Skin epidermis (tissue), 12 donors: ENCODE data around the gene RTN4.
A peak's percentile ranks its signal among the peaks of the same experiment; 100 is the strongest.

Experiments used
- H3K27ac ChIP-seq, 21 experiments: fragments of 200-600 bp; sonication (generic) in 11 of 21; one replicate each; pipeline ENCODE4 v1.5.0; 2020; ENCODE audit warnings: mild to moderate bottlenecking in 3 of 21, inconsistent platforms in 2 of 21, moderate library complexity in 2 of 21
- H3K4me3 ChIP-seq, 7 experiments: fragments of 200-600 bp; sonication (generic) in 2 of 7; one replicate each; pipeline ENCODE4 v1.5.0; 2020; ENCODE audit warnings: inconsistent platforms in 2 of 7, mild to moderate bottlenecking in 2 of 7, moderate library complexity in 1 of 7

RTN4 gene

DNA sequence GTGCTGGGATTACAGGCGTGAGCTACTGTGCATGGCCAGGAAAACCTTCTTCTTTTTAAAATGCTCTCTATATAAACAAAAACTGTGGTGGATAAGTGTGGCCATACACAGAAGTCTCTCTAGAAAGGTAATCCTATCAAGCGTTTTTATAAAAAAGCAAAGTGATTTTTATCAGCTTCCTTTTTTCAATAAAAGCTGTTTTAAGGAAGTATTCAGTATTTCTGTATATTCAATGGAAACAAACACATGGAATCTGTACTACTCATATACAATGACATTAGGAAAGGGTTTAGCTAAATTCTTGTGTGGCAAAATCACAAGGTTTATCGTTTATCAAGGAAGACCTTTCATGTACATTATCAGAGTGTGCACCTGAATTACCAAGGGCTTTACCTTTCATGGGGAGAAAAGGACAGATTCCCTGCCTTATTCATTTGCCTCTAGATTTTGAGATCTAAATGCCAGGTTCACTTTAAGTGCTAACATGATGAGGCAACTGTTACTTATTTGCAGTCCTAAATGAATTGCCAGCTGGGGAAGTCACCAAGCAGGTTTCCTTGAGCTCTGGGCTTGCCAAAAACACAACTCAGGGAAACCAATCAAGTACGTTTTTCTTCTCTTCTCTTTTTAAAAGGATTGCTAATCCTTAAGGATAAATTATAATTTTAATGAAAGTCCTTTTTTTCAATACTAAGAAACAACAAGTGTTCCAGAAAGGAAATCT lies 70.8 kb downstream of the RTN4 start:
- Histone ChIP-seq H3K4me3 (no peak overlapping the region), H3K27ac (peak overlapping the region in 5 of 21 experiments; percentile 1 to 68 (median 5))

DNA sequence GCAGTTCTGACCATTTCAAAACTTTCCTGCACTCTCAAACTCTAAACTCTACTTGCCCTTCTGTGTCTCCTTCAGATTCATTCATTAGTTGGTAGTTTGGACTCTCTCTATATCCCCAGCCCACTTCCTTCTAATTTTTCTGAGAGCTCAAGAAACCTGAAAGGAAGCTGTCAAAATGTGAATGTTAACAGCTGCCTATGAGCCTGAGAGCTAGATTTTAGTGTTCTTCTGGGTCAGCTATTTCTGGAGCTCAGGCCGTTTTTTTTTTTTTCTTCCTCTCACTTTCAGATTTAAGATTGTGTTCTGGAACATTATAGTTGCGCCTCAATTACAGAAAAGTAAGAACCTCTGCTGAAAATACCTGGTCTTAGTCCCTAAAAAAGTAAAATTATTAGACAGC lies 73.1 kb downstream of the RTN4 start:
- H3K27ac ChIP-seq = peak overlapping the region in 1 of 21 experiments; percentile 10

DNA sequence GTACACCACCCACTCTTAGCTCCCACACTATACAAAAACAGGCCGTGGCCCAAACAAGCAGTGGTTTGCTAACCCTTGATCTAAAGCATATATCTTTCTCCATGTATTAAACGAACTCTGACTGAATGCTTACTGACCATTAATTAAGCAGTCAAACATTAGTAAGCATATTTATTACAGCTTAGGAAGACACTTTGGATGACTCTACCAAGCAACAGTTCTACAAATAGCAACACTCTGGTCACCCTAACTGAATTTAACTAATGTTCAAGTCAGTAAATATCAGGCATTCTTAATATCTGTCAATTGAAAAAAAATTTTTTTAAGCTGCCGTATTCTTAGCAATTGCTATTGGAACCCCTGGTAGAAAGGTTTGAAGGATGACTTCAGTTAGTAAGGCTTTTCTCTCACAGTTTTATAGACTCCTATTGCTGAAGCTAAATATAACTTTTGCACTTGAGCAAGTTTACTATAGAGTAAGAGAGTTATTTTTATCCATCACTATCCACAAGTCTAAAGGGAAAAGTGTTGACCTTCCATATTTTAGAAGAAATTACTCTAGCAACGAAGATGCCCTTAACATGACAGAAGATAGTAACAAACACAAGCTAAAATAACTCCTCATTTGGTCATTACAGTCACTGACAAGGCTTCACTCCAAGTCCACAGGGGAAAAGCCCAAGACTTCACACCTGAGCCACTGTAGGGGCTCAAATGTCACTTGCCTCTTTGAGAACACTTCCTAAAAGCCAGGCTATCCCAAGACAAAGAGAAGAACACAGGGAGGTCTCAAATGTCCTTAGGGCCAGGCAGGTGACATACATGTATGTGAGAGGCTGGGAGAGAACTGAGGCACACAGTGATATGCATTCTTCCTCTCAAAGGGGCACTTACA lies 74.4 kb downstream of the RTN4 start:
- H3K27ac ChIP-seq = no peak overlapping the region
- H3K4me3 ChIP-seq = no peak overlapping the region

More for the DNA sequence above, 73.1 kb downstream of the RTN4 start:
- H3K4me3 ChIP-seq = no peak overlapping the region

DNA sequence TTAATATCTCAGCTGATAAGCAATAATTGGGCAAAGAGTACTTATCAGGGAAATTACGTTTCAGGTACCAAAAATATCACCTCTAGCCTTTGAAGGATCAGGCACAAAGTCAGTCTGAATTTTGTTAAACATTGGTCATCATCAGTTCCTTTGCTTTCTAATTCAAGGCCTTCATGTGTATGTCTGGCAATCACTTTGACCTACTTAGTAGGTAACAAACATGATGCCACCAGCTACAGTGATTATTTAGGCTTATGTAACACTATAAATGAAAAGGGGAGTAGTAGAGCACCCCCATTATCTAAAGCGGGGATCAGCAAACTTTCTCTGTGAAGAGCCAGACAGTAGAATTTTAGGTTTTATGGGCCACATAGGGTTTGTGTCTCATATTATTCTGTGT lies 75.1 kb downstream of the RTN4 start:
- H3K4me3 ChIP-seq = no peak overlapping the region
- H3K27ac ChIP-seq = no peak overlapping the region

DNA sequence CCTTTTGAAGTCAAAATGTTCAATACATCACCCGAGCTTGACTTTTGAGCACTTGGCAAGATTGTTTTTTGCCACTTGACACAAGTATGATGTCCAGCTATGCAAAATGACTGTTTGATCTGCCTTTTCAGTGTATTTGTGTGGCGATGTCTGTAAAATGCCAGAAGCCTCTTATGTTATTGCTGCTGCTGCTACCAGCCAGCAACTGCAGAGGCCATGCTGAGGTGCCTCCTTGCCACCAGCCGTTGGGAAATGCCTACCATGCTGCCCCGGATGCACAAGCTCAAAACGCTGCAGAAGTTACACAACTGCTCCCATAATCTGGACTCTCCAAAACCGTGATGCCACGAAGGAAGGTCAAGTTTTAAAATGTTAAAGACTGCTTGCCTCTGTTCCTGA lies 80.3 kb downstream of the RTN4 start:
- H3K27ac ChIP-seq = no peak overlapping the region

DNA sequence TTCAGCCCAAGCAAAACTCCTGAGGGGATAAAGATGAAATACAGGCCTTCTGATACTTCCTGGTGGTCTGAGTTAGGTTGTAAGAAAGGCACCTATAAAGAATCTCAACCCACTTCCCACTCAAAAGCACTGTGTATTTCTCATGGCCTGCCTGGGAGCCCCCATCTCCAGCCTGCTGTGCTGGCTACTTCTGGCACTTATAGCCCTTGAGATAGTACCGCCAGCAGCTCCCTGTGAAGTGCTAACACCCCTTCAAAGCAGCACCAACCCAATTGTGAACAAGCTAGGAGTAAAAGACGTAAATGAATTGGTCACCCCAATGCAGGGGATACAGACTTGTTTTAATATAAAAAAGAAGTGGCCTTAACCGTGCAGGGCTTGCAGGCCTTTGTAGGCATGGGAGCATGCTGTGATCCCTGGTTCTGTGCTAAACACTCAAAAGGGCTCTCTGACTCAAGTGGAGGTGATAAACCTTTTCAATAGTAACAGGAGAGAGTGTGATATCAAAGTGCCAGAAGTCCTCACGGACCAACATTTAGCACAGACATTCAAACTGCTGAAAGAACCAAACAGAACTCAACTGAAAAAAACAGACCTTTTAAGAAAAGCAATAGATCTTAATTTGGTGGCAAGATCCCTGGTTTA lies 80.8 kb downstream of the RTN4 start:
- Histone ChIP-seq H3K4me3 (no peak overlapping the region), H3K27ac (no peak overlapping the region)

More for the DNA sequence above, 80.3 kb downstream of the RTN4 start:
- H3K4me3 ChIP-seq = no peak overlapping the region

DNA sequence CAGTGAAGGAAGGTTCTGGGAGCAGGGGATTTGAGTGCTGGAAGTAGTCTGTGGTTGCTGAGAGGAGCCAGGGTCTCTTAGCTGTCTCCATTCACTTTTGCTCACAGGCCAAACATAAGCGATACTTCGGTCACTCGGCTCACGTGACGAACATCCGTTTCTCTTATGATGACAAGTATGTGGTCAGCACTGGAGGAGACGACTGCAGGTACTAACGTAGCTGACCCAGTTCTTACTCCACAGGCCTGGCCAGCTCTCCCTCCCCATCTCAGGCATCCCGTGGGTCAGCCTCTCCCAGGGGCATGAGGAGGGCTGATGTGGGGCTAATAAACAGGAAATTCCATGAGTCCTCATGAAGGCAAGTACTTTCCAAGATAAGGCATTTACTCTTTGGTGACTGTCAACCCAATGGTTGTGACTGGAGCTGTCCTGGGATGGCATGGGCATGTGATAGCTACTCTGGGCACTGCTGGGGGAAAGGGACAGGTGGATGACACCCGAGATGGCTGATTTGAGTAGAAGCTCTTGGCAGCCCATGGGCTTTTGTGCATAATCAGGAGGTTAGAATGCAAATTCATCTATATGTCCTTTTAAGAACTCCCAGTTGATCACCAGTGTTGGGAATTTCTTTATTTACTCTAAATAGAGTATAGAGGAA lies 81.6 kb downstream of the RTN4 start:
- no peak overlapping the region for H3K27ac ChIP-seq
- no peak overlapping the region for H3K4me3 ChIP-seq

DNA sequence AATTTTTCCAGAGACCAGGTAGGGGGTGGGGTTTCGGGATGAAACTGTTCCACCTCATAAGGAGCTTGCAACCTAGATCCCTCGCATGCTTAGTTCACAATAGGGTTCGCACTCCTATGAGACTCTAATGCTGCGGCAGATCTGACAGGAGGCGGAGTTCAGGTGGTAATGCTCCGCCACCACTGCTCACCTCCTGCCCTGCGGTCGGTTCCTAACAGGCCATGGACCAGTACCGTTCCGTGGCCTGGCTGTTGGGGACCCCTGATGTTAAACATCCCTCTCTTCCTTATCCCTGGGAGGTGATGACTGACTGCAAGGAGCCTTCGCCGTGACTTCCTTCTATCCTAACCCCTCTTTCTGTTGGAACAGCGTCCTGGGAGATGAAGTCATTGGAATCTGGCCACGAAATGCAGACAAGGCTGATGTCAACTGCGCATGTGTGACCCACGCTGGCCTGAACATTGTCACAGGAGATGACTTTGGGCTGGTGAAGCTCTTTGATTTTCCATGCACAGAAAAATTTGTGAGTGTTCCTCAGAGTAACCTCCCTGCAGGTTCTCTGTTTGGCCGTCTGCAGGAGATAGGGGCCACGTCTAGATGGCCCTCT lies 82.4 kb downstream of the RTN4 start:
- Histone ChIP-seq H3K4me3 (no peak overlapping the region), H3K27ac (no peak overlapping the region)

DNA sequence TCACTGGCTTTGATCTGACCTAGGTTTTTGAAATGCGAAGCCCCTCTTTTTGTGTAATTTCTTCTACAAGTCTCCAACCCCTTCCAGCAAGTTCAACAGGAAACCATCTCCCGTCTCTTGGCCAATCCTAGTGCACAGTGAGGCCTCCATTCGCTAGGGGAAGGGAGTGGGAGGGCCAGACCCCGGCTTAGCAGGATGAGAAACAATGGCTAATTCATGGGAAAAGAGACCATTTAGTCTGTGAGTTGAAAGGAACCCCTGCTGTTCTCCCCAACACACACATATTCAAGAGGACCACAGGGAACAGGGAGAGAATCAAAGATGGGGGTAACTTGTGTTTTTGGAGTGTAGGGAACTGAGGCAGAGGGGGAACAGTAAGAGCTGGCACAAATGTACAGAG lies 83.0 kb downstream of the RTN4 start:
- H3K4me3 ChIP-seq = no peak overlapping the region
- peak overlapping the region in 1 of 21 experiments; percentile 20 for H3K27ac ChIP-seq

DNA sequence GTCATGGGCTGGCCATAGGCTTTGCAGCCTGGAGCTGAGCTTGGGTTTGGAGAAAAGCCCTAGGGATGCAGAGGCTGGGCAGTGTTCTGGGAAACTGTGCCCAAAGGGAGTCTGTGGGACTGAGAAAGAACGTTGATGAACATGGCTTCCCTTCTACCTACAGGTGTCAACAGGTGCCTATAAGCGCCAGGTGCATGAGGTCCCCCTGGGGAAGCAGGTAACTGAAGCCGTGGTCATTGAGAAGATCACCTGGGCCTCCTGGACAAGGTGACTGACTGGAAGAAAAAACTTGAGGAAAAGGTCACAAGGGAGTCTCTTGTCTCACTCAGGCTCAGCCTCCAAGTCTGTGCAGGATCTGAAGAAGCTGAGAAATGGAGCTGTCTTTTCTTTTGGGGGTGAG lies 83.4 kb downstream of the RTN4 start:
- Histone ChIP-seq H3K27ac (peak overlapping the region in 4 of 21 experiments; percentile 18 to 21 (median 20)), H3K4me3 (no peak overlapping the region)

DNA sequence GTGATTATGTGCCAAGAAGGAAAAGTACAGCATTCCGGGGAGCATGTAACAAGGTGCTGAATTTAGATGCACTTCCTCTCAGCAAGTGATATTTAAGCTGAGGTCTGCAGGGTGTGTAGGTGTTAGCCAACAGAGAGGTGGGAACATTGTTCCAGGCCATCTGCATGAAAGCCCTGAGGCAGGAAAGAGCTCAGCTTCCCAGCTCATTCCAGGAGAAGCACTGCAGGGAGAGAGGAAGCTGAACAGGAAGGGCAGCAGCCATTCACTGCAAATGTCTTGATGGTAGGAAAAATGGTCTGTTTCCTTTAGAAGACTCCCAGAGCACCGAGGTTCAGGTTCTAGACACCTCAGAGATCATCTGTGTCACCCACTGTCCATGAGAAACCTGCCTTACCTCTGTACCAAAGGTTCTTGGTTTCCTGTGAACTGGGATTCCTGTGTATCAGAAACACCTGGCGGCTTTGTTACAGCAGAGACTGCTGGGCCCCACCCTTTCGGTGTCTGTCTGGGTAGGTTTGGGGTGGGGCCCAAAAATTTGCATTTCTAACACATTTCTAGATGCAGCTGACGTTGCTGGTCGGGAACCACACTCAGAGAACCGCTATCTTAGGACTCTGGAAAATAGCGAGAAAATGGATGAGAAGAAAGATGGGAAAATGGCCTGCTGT lies 84.0 kb downstream of the RTN4 start:
- Histone ChIP-seq H3K27ac (peak overlapping the region in 10 of 21 experiments; percentile 18 to 52 (median 20)), H3K4me3 (no peak overlapping the region)

DNA sequence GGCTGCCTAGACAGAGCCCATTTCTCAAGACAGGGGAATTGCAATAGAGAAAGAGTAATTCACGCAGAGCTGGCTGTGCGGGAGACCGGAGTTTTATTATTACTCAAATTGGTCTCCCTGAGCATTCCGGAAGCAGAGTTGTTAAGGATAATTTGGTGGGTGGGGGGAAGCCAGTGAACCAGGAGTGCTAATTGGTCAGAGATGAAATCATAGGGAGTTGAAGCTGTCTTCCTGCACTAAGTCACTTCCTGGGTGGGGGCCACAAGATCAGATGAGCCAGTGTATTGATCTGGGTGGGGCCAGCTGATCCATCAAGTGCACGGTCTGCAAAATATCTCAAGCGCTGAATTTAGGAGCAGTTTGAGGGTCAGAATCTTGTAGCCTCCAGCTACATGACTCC lies 84.8 kb downstream of the RTN4 start:
- Histone ChIP-seq H3K4me3 (no peak overlapping the region), H3K27ac (peak overlapping the region in 6 of 21 experiments; percentile 19 to 63 (median 36))

DNA sequence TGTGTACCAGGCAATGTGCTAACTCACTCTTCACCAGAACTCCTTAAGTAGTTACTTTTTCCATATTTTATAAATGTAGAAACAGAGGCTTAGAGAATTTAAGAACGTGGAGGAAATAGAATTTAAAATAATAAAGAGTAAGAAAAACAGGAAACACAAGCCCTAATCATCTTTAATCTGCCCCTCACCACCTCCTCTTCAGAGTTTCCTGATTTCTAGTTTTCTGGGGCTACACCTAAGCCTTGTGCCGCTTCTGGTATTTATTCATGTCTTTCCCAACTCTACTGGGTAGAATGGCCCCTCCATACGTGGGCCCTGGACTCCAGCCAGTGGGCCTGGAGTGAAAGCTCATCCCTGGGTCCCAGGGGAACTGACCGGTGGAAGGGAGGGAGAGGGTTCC lies 85.4 kb downstream of the RTN4 start:
- Histone ChIP-seq H3K4me3 (no peak overlapping the region), H3K27ac (peak overlapping the region in 2 of 21 experiments; percentile 47 to 63)

DNA sequence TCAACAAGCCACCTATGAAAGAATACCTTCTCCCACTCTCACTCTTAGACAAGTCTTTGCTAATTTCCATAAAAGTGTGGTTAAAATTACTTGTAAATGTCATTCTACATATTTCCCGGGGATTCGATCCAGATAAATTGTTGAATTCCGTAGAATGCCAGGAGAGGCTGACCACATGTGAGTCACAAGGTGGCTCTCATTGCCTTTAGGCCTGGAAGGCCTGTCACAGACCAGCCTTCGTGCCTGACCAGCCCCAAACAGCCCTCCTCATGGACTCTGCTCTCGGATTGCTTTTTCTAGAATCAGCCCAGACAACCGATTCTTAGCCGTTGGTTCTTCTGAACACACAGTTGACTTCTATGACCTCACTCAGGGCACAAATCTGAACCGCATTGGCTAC lies 86.0 kb downstream of the RTN4 start:
- no peak overlapping the region for H3K4me3 ChIP-seq
- H3K27ac ChIP-seq = no peak overlapping the region

DNA sequence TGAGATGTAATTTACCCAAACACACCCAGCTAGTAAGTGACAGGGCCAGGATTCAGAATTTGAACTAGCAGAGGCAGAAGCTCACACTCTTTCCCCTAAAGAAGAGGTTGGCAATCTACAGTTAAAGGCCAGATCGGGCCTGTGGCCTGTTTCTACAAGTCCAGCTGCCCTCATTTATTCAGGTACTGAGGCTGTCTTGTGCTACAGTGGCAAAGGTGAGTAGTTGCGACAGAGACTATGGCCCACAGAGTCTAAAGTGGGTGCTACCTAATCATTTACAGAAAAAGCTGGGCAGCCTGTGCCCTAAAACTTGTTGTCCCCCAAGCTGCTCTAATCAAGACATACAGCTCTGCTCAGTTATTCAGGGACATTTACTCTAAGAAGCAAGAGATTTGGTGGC lies 86.8 kb downstream of the RTN4 start:
- no peak overlapping the region for H3K4me3 ChIP-seq
- H3K27ac ChIP-seq = peak overlapping the region in 4 of 21 experiments; percentile 4 to 52 (median 28)

DNA sequence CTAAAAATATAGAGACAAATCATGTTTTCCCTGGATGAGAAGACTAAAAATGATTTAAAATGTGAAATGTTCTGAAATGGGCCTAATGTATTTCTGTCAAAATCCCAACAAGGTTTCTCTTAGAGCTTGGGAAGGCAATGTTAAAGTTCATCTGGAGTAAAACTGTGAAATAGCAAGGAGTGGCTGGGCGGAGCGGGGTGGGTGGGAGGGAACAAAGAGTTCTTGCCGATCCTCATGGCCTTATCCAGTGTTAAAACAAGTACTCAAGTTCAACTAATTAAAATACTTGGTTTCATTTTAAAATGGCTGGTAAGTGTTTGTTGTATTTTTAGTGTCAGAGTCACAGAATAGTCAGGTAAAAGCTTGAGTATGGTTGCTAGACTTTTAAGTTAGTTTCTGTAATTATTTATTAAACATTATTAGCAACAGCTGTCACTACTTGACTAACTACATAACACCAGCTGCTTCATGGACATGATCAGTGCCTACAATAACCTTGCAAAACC lies 87.3 kb downstream of the RTN4 start:
- Histone ChIP-seq H3K4me3 (no peak overlapping the region), H3K27ac (peak overlapping the region in 3 of 21 experiments; percentile 4 to 52 (median 50))

DNA sequence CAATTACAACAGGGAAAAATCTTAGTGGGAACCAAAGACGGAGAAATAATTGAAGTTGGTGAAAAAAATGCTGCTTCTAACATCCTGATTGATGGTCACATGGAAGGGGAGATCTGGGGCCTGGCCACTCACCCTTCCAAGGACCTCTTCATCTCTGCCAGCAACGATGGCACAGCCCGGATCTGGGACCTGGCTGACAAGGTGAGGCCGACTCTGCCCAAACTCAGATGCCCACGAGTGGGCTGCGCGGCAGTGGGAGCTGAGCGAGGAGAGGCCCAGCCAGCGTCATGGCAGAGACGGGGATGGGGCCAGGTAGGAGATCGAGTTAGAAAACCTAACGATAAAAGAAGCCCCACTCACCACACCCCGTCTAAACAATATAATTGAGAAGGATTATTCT lies 87.7 kb downstream of the RTN4 start:
- no peak overlapping the region for H3K27ac ChIP-seq
- H3K4me3 ChIP-seq = no peak overlapping the region

DNA sequence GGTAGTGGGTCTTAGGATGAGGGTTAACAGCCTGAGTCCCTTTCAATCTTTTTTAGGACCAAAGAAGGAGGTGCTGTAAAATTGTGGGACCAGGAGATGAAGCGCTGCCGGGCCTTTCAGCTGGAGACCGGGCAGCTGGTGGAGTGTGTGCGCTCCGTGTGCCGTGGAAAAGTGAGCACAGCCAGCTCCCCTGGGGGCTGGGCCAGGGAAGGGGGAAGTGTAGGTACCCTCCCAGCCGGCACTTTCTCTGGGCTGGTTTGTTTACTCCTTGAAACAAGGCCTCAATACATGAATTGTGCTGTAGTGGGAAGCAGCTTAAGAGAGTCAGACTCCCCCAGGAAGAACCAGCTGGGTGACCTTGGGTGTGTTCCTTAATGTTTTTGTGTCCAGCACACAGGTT lies 90.1 kb downstream of the RTN4 start:
- H3K27ac ChIP-seq = no peak overlapping the region
- no peak overlapping the region for H3K4me3 ChIP-seq
